H7 (cell line): ENCODE data around the gene DENND4C. TPM values are rescaled to one million over a fixed set of nuclear protein-coding genes. Genes with fewer than 3 reads are reported as not detected.

Experiments
- DNase-seq: peaks from one replicate; pipeline ENCODE4 v3.0.0; 2012
- H3K27me3 ChIP-seq: 2 replicates; pipeline ENCODE4 v1.6.0; 2011; ENCODE audit warnings: mild to moderate bottlenecking, low read length; ENCODE audit not compliant: control insufficient read depth, insufficient read depth
- H3K36me3 ChIP-seq: replicated peaks from 2 replicates; pipeline ENCODE4 v1.5.1; 2011; ENCODE audit warnings: low read length; ENCODE audit not compliant: control insufficient read depth, insufficient read depth
- H3K4me3 ChIP-seq: 2 replicates; pipeline ENCODE4 v1.5.1; 2011; ENCODE audit warnings: low read depth, mild to moderate bottlenecking, control low read depth, low read length, moderate library complexity; ENCODE audit not compliant: insufficient read depth
- total RNA-seq: library from RNA; depleted of rRNA; stranded (reverse); fragments of >200 nt; shearing (Covaris generic); gene quantifications from 2 replicates; pipeline ENCODE4 v1.2.3, GENCODE V29; 2014

DENND4C gene
- total RNA-seq, 1 experiment from 2014 or later, result 21.4 TPM

DNA sequence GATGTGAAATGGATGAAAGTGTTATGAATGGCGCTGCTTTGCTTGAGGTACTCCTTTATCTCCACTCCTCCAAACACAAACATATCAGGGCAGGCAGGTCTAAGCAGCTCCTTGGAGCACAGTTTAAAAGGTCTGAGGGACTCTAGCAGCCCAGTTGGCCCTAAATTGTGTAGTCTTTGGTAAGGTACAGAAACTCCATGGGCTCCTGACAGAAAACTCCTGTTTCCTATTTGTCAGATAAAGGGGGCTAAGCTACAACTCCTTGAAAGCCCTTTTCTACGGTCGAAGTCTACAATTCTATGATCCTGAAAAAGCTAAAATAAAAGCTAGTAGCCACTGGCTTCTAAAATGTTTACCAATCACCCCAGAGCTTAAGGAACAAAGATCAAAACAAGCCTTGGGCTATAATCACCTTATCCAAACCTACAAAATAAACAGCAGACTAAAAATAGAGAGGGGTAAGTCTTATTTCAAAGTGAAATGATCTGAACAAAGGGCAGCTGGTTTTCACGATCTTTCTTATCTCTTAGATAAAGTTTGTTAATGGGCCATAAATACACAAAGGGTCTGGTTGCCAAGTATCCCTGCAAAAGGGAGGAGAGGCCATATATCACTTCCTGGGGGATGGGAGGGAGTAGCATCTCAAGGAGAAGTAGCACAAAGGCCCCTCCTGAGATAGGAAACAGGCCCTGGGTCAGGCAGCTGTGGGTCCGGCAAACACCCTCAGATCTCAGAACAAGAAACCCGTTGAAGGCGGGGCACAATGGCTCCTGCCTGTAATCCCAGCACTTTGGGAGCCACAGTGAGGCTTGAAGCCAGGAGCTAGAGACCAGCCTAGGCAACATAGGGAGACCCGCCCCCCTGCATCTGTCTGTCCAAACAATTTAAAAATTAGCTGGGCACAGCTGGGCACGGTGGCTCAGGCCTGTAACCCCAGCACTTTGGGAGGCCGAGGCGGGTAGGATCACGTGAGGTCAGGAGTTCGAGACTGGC is 28.3 kb upstream of the DENND4C start:
- Histone ChIP-seq H3K27me3 (no peaks in the 10 kb centered on the region), H3K36me3 (no peaks in the 10 kb centered on the region), H3K4me3 (no peak overlapping the region)
- DNase-seq, result peak; percentile 33

DNA sequence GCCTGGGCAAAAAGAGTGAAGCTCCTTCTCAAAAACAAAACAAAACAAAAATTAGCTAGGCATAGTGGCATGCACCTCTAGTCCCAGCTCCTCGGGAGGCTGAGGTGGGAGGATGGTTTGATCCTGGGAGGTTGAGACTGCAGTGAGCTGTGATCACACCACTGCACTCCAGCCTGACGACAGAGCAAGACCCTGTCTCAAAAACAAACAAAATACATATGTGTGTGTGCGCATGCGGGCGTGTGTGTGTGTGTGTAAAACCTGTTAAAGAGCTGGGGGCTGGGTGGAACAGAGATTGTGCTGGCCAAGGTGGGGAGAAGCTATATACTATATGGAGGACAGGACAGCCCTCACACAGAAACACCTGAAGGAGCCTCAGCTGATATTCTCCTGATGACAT is 27.4 kb upstream of the DENND4C start:
- Histone ChIP-seq H3K27me3 (no peaks in the 10 kb centered on the region), H3K36me3 (no peaks in the 10 kb centered on the region), H3K4me3 (no peak overlapping the region)
- DNase-seq, result no peak

DNA sequence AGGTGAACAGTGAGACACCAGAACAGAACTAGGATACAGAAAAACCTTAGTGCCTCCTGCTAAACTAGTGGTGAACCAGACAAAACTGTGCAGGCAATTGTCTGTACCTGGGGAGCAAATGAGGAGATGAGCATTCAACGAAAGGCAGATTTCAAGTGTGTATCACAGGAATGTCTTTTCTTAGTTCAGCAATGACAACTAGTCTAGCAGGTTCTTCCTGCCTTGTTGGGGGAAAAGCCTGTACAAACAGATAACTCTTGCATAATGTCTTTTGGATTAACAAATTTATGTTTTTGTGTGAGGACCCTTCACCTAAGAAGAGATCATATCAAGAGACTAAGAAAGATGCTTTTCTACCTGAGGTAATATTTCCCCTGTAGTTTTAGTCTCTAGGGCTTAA is 21.8 kb upstream of the DENND4C start:
- DNase-seq, result no peak
- no peak overlapping the region for H3K4me3 ChIP-seq
- no peaks in the 10 kb centered on the region for H3K27me3 ChIP-seq
- H3K36me3 ChIP-seq, result no peaks in the 10 kb centered on the region

DNA sequence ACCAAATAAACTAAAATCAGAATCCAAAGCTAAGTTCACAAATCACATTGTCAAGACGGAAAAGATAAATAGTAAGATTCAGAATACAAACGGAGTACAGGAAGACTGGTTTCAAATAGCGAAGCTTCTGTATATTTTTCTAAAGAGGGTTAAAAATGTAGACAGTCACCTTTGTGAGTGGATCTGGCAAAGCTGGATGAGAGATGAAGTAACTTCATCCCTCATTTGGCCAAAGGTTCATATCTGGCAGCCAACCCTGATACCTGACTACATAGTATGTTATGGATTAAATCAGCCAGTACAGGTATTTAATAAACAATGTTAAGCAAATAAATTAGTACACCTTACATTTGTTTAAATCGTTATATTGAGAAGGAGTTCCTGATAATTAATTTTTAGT is 21.3 kb upstream of the DENND4C start:
- no peak for DNase-seq
- H3K36me3 ChIP-seq, result no peaks in the 10 kb centered on the region
- no peak overlapping the region for H3K4me3 ChIP-seq
- H3K27me3 ChIP-seq, result no peaks in the 10 kb centered on the region

DNA sequence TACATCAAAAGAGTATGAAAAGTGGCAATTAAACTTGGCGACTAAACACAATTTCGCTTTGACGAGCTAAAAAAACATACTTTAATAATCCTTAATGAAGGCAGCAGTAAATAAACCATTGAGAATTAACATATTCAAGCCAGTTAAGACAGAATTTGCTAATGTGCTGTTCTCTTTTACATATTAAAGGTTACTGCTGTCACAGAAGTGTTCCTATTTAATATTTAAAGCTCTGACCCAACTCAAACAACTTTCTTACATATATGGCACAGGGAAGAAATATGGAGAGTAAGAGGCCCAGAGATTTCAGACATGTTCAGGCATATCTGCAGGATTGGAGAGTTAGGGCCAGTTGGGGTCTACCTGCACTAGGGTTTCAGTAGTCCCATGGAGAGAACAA is 16.7 kb upstream of the DENND4C start:
- H3K36me3 ChIP-seq, result no peaks in the 10 kb centered on the region

DNA sequence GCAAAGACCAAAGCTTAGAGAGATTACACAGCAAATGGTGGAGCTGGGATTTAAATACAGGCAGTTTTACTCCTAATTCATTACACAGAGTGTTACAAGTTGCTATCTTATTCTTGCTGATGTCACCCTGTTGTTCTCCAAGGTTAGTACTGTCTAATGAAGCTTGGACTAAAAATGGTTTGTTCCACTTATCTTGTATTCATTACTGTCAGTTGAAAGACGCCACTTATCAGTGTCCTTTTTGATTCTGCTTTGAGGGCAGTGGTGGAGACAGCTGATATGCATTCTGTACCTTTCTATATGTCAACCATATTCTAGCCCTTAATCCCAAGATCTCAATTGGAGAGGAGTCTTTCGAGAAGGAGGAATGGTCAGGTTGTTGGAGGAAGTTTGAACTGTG is 14.0 kb upstream of the DENND4C start:
- DNase-seq, result no peak
- Histone ChIP-seq H3K36me3 (no peaks in the 10 kb centered on the region), H3K4me3 (no peak overlapping the region), H3K27me3 (no peaks in the 10 kb centered on the region)

More for the DNA sequence above, 16.7 kb upstream of the DENND4C start:
- H3K4me3 ChIP-seq, result no peak overlapping the region
- H3K27me3 ChIP-seq, result no peaks in the 10 kb centered on the region
- no peak for DNase-seq

DNA sequence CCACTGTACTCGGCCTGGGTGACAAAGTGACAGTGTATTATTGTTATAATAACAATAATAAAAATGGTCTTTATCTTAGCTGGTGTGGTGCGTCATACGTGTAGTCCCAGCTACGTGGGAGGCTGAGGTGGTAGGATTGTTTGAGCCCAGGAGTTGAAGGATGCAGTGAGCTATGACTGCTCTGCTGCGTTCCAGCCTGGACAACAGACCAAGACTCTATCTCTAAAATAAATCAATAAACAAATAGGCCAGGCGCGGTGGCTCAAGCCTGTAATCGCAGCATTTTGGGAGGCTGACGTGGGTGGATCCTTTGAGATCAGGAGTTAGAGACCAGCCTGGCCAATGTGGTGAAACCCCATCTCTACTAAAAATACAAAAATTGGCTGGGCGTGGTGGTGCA is 9.2 kb upstream of the DENND4C start:
- DNase-seq, result no peak
- H3K4me3 ChIP-seq, result no peak overlapping the region
- no peaks in the 10 kb centered on the region for H3K27me3 ChIP-seq
- no peaks in the 10 kb centered on the region for H3K36me3 ChIP-seq

DNA sequence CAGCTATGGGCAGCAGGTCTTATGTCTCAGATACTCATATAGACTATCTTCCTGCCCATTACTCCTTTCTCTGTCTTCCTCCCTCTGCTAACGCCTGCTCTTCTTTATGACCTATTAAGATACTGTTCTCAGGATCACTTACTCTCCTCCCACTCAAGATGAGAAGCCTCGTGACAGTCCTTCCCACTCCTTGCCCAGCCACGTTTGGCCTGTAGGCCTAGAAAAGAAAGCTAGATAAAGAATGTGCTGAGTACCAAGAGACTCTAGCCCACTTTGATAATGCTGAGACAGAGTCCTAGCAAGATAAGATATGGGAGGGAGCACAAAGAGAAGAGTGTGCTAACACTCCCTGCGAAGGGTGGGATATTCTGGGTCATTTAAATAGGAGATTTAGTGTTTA is 6.8 kb upstream of the DENND4C start:
- DNase-seq, result no peak
- Histone ChIP-seq H3K27me3 (no peaks in the 10 kb centered on the region), H3K4me3 (no peak overlapping the region), H3K36me3 (no peaks in the 10 kb centered on the region)

DNA sequence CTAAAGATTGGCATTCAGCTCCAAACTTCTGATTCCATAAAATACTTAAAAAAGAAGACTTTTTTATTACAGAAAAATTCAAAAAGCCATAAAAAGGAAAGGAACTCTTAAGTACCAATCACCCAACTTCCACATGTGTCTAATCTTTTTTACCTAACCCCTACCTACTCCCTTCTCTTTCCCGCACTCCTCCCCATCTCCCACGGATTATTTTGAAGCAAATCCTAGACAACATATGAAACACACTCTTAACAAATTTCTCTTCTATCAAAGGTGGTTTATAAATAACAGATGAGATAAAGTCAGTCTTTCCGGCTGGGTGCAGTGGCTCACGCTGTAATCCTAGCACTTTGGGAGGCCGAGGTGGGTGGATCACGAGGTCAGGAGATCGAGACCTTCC is 5.9 kb upstream of the DENND4C start:
- H3K36me3 ChIP-seq, result no peaks in the 10 kb centered on the region
- no peak overlapping the region for H3K4me3 ChIP-seq
- H3K27me3 ChIP-seq, result no peaks in the 10 kb centered on the region
- DNase-seq, result no peak

DNA sequence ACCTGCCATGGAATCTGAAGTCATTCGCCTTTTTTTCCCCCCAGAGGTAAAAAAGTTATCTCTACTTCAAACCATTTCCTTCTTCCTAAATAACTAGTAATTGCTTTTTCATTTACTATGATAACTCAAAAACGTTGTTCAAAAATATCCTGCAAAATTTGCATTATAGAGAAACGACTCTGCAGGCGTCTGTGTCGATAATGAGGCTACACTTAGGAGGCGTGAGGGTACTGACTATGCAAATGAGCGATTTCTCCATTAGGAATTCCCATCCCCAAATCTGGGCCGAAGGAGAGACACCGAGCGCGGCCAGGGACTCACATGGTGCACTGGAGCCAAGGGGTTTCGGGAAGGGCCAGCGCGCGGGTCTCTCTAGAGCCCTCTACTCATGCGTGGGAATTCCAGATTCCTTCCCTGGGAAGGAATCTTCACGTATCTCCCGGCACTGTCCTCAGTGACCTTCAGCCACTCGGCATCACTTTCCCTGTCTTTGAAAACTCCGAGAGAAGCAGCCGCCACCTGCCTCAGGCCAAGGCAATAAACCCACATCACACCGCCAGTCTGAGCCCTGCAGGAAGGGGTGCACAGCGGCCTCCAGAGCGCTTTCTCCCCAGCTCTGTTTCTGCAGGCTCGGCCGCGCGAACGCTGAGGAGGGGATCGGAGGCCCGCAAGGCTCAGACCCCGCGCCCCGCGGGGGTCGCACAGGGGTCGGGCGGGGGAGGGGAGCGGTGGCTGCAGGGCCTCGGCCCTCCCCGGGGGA is 718 bp upstream of the DENND4C start:
- H3K4me3 ChIP-seq, result peak overlapping the region; percentile 95
- H3K27me3 ChIP-seq, result no peaks in the 10 kb centered on the region
- no peaks in the 10 kb centered on the region for H3K36me3 ChIP-seq
- peak; percentile 98 for DNase-seq

DNA sequence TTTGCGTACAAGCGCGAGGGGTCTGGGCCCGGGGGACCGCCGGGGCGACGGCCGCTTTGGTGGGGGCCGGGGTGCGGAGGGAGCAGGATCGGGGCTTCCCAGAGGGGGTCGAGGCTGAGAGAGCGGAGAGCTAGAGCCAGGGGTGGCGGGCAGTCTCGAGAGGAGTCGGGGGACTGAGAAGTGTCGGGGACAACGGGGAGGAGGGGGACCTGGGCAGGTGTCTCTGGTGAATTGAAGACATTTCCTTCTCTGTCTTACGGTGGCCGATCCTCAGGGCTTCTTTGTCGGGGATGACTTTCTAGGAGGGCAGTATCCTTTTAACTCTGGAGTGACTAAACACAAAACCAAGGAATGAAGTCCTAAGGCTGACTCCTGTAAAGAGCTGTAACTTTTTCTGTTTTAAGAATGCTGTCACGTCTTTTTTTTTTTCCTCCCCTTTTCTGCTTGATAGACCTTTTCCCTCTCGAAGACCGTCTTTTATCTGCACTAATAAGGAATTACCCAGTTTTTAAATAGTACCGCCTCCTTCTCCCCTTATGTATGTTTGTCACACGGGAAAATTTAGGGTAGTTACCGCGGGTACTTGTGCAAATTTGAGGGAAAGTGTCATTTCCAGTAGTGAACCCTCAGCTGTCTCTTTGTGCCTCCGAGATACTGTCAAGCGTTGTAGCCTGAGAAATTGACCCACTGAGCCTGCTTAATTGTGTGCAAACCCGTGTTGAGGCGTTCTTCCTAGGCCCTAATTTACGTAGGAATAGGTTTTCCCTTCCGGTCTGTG is 822 bp downstream of the DENND4C start:
- DNase-seq, result peak; percentile 78
- Histone ChIP-seq H3K27me3 (no peaks in the 10 kb centered on the region), H3K4me3 (peak overlapping the region; percentile 95), H3K36me3 (no peaks in the 10 kb centered on the region)

DNA sequence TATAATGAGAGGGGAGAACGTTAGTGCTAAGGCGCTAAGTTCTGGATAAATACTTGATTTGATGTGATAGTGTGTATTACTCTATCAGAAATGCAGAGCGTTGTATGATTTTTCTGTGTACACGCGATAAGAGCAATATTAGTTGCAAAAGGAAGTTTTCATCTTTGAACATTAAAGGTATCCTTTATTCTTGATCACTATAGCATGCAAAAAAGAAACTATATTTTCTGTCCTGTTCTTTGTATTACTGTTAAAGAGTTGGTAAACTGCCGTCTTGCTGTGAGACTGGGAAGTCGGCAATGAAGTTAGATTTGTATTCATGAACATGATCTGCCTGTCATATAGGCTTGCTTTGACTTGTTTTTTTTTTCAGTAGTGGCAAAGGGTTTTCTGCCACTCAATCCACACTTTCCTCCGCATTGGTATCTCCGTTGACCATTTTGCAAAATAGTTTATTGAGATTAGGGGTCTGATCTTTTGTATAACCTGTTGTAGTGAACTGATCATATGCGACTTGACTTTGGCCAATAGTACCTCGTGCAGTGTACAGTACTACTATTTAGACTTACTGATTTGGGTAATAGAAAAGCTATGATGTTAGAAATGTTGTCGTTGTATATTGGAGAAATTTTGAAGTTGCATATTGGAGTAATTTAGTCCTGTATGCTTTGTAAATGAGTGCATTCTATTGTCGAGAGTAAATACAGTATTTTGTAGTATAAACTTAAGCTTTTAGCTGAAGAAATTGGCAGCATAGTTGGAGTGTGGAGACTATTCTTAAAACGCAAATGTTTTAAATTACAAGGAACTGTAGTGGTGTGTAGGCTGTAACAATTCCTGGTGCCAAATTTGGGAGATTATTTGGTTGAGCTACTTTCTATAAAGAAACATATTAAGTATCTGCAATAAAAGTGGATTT is 1.7 kb downstream of the DENND4C start:
- DNase-seq, result no peak
- H3K27me3 ChIP-seq, result no peaks in the 10 kb centered on the region

DNA sequence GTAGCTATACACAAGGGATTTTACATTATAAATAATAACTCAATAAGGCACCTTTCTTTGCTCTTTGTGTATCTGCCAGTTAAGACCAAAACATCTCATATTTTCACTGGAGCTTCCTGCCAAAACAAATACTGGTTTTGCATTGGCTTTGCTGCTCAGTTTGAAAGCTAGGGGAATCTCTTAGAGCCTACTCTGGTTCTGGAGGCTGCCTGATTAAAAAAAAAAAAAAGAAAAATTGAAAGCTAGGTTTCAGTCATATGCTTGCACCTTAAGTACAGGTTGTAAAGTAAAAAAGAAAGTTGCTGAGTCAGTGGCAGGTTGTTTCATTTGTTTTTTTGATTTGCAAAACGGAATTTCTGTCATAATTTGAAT is 2.3 kb downstream of the DENND4C start:
- Histone ChIP-seq H3K4me3 (no peak overlapping the region), H3K27me3 (no peaks in the 10 kb centered on the region)
- no peak for DNase-seq

More for the DNA sequence above, 1.7 kb downstream of the DENND4C start:
- H3K36me3 ChIP-seq, result no peaks in the 10 kb centered on the region
- H3K4me3 ChIP-seq, result peak overlapping the region; percentile 95

DNA sequence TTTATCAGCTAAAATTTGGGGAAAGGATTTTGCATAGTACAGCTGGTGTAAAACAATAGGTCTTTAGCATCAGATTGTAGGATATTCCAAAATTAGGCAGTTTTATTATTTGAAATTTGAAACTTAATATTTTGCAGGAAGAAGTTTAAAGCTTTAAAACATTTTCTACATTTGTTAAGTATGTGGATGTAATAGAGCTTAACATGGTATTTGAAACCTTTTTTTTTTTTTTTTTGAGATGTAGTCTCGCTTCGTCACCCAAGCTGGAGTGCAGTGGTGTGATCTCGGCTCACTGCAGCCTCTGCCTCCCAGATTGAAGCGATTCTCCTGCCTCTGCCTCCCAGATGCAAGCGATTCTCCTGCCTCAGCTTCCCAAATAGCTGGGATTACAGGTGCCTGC is 2.9 kb downstream of the DENND4C start:
- no peaks in the 10 kb centered on the region for H3K27me3 ChIP-seq
- no peaks in the 10 kb centered on the region for H3K36me3 ChIP-seq
- no peak for DNase-seq
- no peak overlapping the region for H3K4me3 ChIP-seq

More for the DNA sequence above, 2.3 kb downstream of the DENND4C start:
- no peaks in the 10 kb centered on the region for H3K36me3 ChIP-seq
